ENCODE results near the gene IPO7.
"Not testable (repeated sequence)": the region's sequence is repeated elsewhere in the genome, so short reads cannot be mapped to it uniquely, and the experiment has no call there.

IPO7 gene

DNA sequence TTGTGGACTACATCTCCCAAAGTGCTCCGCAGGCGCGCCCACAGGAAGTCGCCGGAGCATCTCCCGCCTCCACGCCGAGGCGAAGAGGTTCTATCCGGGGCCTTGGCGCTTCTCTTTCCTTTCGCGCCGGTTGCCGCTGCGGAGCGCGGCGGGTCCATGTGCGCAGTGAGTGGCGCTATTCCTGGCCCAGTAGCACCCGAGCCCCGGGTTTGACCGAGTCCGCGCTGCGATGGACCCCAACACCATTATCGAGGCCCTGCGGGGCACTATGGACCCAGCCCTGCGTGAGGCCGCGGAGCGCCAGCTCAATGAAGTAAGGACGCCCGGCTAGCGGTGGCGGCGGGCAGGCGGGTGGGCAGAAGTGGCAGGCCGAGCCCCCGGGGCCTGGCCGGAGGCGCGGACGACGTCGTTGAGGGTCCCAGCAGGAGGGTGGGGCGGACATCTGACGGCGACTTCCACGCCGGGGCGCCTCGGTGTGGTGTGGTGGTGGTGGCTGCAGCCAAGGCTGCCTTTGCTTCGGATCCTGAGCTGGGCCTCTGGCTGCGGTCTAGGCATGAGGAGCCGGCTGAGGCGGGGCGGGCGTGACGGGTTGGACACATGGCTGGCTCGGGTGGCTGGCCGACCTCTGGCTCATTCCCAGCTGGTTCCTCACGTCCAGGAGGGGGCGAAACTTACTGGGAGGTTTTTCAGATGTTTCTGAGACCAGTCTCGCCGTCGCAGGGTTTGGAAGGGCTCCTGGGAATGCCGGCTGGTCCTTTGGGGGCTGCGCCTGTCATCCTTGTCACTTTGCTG, at the start of gene IPO7:
IPO7 (plus strand) TSS at position 118 of the 792 bp plus-strand sequence; CDS start at position 230, 112 bp downstream.
- peak; percentile 89 to 93 for DNase-seq
- Histone ChIP-seq H3K27ac (peak within 1 kb of the TSS; percentile 86 to 95), H3K27me3 (no peaks in the 10 kb centered on the region), H3K9me3 (no peaks in the 10 kb centered on the region), H3K4me3 (peak within 1 kb of the TSS; percentile 84 to 90), H3K4me1 (peaks cover 0 to 61% (median 27%) of the 10 kb centered on the region in 4 donors), H3K36me3 (no peaks in the 10 kb centered on the region)
- intact Hi-C loops (cut with DNase I; ENCODE audit: low total_unique reads), result no loop called here
- TF ChIP-seq, protein P1, sequence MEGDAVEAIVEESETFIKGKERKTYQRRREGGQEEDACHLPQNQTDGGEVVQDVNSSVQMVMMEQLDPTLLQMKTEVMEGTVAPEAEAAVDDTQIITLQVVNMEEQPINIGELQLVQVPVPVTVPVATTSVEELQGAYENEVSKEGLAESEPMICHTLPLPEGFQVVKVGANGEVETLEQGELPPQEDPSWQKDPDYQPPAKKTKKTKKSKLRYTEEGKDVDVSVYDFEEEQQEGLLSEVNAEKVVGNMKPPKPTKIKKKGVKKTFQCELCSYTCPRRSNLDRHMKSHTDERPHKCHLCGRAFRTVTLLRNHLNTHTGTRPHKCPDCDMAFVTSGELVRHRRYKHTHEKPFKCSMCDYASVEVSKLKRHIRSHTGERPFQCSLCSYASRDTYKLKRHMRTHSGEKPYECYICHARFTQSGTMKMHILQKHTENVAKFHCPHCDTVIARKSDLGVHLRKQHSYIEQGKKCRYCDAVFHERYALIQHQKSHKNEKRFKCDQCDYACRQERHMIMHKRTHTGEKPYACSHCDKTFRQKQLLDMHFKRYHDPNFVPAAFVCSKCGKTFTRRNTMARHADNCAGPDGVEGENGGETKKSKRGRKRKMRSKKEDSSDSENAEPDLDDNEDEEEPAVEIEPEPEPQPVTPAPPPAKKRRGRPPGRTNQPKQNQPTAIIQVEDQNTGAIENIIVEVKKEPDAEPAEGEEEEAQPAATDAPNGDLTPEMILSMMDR (IDR thresholded peaks at IDR 0.05), result peak in 1 of 2 experiments; percentile 21

DNA sequence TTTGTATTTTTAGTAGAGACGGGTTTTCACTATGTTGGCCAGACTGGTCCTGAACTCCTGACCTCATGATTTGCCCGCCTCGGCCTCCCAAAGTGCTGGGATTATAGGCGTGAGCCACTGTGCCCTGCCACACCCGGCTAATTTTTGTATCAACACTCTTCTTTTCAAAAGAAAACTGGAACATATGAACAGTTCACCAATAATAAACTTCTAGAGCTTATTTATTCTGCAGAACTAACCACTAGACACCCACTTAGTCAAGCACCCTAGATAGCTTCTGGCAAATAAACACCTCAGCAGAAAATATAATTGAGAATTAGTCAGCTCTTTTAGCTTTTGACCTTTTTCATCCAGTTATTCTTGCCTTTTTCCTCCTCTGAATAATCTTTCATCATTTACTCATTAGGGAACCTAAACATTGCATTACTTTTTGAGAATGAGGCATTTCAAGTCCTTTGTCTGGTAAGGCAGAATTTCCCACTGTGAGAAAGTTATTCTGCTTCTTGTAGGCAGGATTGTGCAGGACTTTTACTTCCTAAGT, 42.7 kb upstream of the IPO7 start:
- H3K4me1 ChIP-seq, result no peaks in the 10 kb centered on the region
- TF ChIP-seq, protein P1 (IDR thresholded peaks at IDR 0.05), result no peak
- H3K4me3 ChIP-seq, result no peak overlapping the region
- H3K9me3 ChIP-seq, result no peaks in the 10 kb centered on the region
- no peaks in the 10 kb centered on the region for H3K36me3 ChIP-seq
- intact Hi-C loops (cut with DNase I; ENCODE audit: low total_unique reads), result no loop called here
- H3K27ac ChIP-seq, result no peak overlapping the region
- DNase-seq, result no peak
- no peaks in the 10 kb centered on the region for H3K27me3 ChIP-seq

DNA sequence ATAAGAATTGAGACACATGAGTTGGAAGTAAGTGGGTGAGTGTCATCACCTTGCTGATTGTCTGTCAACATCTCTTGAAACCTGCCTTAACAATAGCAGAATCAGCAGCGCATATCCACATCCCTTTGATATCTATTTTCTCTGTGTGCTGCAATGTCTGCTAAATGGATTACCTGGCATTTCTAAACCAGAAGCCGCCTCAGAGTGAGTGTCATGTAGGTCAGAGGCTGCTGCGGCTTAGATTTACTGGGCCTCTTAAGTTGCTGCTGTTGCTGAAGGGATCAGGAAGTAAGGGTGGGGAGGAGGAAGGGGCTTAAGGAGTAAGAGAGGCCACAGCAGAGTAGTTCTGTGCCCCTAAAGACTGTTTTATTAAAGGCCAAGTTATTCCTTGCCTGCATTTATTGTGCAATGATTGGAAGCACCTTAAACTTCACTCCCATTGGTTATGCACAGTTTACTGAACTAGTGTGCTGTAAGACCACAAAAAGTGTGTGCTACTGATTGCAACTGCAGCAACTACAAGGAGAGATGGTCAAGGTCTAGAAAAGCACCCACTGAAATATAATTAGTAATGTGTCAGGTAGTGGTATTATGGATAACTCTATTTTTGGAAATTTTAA, 40.3 kb upstream of the IPO7 start:
- TF ChIP-seq, protein P1 (IDR thresholded peaks at IDR 0.05), result no peak
- no peaks in the 10 kb centered on the region for H3K27me3 ChIP-seq
- no peaks in the 10 kb centered on the region for H3K36me3 ChIP-seq
- no peaks in the 10 kb centered on the region for H3K4me1 ChIP-seq
- H3K9me3 ChIP-seq, result no peaks in the 10 kb centered on the region
- DNase-seq, result no peak
- no peak overlapping the region for H3K4me3 ChIP-seq
- intact Hi-C loops (cut with DNase I; ENCODE audit: low total_unique reads), result no loop called here
- H3K27ac ChIP-seq, result no peak overlapping the region

DNA sequence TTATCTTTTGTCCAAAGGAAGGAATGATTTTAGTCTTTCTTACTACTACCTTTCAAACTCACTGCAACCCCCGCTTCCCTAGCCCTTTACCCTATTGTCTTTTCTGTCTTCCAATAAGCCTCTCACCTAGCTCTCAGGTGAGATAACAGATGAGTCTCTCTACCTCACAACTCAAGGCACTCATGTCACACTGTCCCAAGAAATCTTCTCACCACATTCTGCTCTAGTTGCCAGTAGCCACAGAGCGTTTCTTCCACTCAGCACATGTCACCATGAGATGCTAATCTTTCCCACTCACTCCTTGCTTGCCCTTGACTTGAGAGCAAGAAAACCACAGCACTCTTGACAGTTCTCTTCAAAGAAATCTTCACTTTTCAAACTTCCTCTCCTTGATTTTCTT, 37.4 kb upstream of the IPO7 start:
- H3K27me3 ChIP-seq, result peaks cover 0 to 4% of the 10 kb centered on the region in 2 donors
- no peaks in the 10 kb centered on the region for H3K9me3 ChIP-seq
- no peaks in the 10 kb centered on the region for H3K4me1 ChIP-seq
- TF ChIP-seq, protein P1 (IDR thresholded peaks at IDR 0.05), result no peak
- intact Hi-C loops (cut with DNase I; ENCODE audit: low total_unique reads), result no loop called here
- H3K36me3 ChIP-seq, result no peaks in the 10 kb centered on the region
- H3K4me3 ChIP-seq, result no peak overlapping the region
- H3K27ac ChIP-seq, result no peak overlapping the region
- peak in 1 of 2 donors; percentile 2 for DNase-seq

DNA sequence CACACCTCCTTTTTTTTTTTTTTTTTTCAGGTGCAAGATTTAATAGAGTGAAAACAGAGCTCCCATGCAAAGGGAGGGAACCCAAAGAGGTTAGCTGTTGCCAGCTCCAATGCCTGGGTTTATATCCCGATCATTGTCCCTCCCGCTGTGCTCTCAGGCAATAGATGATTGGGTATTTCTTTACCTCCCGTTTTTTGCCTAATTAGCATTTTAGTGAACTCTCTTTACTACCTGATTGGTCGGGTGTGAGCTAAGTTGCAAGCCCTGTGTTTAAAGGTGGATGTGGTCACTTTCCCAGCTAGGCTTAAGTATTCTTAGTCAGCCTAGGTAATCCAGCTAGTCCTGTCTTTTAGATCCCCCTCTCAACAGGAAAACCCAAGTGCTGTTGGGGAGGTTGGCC, 36.7 kb upstream of the IPO7 start:
- H3K4me1 ChIP-seq; H3K27me3 ChIP-seq; H3K36me3 ChIP-seq; H3K9me3 ChIP-seq; H3K27ac ChIP-seq; H3K4me3 ChIP-seq; DNase-seq; intact Hi-C loops (cut with DNase I; ENCODE audit: low total_unique reads): not testable (repeated sequence)

DNA sequence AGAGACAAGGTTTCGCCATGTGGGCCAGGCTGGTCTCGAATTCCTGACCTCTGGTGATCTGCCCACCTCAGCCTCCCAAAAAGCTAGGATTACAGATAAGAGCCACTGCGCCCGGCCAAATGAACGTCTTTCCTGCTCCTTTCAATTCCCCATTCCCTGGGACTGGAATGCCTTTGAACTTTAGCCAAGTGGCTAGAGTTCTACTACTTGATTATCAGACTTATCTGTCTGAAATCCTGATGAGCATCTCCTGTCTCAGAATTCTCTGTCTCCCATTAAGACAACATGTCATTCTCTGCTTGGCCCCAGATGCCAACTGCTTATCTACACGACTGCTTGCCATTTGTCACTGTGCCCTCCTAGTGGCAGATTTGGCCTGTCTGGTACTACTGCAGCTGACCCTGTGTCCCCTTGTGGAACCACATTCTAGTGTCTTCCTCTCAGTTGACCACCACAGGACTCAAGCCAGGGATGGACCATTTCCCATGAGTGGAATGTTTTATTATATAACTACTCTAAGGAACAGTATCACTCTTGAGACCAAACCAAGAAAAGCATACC, 33.1 kb upstream of the IPO7 start:
- H3K36me3 ChIP-seq, result no peaks in the 10 kb centered on the region
- H3K4me1 ChIP-seq, result no peaks in the 10 kb centered on the region
- H3K4me3 ChIP-seq, result no peak overlapping the region
- H3K27ac ChIP-seq, result no peak overlapping the region
- intact Hi-C loops (cut with DNase I; ENCODE audit: low total_unique reads), result no loop called here
- peaks cover 0 to 4% of the 10 kb centered on the region in 2 donors for H3K27me3 ChIP-seq
- H3K9me3 ChIP-seq, result no peaks in the 10 kb centered on the region
- TF ChIP-seq, protein P1 (IDR thresholded peaks at IDR 0.05), result no peak
- peak in 1 of 2 donors; percentile 35 for DNase-seq

Measured in tibial artery (tissue), 4 donors.